Omental fat pad (tissue), 4 donors: Measurements from ENCODE around the gene JAG2. TPM values are rescaled to one million over a fixed set of nuclear protein-coding genes. Genes with fewer than 3 reads are reported as not detected.

ENCODE experiments used
- ATAC-seq: fragments of 150-250 bp; one replicate; pipeline ENCODE4 v1.9.1; 2016; ENCODE audit warnings: mild to moderate bottlenecking, moderate library complexity; ENCODE audit not compliant: low FRiP score
- DNase-seq: peaks from one replicate; pipeline ENCODE4 v3.0.0-alpha.2; 2019; ENCODE audit warnings: low spot score
- total RNA-seq, 4 donors: library from RNA; depleted of rRNA; stranded (reverse); fragments of >200 nt; gene quantifications; one replicate each; pipeline ENCODE4 v1.1.0, GENCODE V29; 2016
- TF ChIP-seq, protein P1 (sequence below), 3 donors: fragments of 450-650 bp; IDR thresholded peaks; one replicate each; pipeline ENCODE4 v1.5.1; 2016 to 2017; ENCODE audit warnings: antibody characterized with exemption in 3 of 3, mild to moderate bottlenecking in 3 of 3, moderate library complexity in 2 of 3

The JAG2 gene
- total RNA-seq, 4 donors from 2014 or later = 4.7 to 21.3 (median 8.3) TPM

DNA sequence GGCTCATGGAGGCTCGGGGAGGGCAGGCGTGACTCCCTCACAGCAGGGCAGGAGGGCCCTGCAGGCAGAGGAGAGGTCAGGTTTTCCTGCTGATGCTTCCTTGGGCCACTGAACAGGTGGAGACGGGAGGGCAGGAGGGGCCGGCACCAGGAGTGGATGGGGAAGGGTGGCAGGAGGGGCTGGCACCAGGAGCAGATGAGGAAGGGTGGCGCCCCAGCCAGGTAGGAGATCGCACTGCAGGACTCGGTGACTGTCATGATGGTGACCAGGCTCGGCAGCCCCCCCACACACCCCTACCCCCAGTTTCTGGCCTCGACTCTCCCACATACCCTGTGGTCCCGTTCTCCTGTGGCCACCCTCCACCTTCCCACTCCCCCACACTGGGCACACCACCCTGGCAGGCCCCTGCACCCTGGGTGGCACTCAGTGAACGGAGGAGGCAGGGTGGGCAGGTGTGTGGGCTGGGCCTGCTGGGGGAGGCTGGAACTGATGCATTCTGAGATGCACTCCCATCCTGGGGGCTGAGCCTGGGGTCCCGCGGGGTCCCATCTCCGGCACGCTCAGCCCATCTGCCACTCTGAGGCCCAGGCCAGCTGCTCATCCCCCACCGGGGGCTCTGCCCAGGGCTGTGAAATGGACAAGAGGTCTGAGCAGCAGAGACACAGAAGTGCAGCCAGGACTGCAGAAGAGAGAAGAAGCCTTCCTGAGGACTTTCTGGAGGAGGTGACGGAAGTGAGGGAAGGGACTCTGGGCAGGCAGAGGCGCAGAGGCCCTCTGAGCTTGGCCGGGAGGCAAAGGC lies 9.7 kb upstream of the JAG2 start:
- DNase-seq (no peak), ATAC-seq (no peak)
- TF ChIP-seq, protein P1, sequence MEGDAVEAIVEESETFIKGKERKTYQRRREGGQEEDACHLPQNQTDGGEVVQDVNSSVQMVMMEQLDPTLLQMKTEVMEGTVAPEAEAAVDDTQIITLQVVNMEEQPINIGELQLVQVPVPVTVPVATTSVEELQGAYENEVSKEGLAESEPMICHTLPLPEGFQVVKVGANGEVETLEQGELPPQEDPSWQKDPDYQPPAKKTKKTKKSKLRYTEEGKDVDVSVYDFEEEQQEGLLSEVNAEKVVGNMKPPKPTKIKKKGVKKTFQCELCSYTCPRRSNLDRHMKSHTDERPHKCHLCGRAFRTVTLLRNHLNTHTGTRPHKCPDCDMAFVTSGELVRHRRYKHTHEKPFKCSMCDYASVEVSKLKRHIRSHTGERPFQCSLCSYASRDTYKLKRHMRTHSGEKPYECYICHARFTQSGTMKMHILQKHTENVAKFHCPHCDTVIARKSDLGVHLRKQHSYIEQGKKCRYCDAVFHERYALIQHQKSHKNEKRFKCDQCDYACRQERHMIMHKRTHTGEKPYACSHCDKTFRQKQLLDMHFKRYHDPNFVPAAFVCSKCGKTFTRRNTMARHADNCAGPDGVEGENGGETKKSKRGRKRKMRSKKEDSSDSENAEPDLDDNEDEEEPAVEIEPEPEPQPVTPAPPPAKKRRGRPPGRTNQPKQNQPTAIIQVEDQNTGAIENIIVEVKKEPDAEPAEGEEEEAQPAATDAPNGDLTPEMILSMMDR (IDR thresholded peaks at IDR 0.05) = no peak

DNA sequence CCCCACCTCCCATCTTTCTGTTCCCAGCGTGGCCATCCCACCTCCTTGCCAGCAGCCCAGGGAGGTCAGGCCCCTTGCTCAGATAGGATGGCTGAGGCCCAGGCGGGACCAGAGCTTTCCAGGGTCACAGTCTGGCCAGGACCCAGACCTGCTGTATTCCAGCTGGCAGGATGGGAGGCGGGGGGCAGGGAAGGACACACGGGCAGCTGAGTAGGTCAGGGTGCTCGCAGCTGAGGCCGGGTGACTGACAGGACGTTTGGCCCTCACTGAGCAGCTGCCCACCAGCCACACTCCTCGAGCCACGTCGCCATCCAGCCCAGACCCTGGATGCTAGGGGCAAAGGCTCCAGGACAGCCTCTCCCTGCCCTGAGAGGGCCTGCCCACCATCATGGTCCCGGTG lies 8.5 kb upstream of the JAG2 start:
- ATAC-seq (no peak), DNase-seq (no peak)
- TF ChIP-seq, protein P1 (IDR thresholded peaks at IDR 0.05) = no peak

DNA sequence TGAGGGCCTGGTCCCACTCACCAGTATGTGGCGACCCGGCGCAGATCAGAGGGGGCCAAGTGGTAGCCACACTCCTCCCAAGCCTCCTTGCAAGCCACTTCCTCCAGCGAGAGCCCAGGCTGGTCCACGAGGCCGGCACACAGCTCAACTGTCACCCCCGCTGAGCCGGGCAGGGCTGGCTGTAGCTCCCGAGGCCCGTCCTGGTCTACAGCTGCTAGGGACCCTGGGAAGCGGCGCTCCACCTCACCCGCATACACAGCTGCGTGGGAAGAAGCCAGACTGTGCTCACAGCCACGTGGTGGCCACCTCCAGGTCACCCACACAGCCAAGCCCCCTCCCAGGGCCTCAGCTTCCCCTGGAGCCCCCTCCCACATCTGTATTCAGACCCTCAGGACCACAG lies 7.9 kb upstream of the JAG2 start:
- no peak for DNase-seq
- TF ChIP-seq, protein P1 (IDR thresholded peaks at IDR 0.05) = no peak
- ATAC-seq = no peak

DNA sequence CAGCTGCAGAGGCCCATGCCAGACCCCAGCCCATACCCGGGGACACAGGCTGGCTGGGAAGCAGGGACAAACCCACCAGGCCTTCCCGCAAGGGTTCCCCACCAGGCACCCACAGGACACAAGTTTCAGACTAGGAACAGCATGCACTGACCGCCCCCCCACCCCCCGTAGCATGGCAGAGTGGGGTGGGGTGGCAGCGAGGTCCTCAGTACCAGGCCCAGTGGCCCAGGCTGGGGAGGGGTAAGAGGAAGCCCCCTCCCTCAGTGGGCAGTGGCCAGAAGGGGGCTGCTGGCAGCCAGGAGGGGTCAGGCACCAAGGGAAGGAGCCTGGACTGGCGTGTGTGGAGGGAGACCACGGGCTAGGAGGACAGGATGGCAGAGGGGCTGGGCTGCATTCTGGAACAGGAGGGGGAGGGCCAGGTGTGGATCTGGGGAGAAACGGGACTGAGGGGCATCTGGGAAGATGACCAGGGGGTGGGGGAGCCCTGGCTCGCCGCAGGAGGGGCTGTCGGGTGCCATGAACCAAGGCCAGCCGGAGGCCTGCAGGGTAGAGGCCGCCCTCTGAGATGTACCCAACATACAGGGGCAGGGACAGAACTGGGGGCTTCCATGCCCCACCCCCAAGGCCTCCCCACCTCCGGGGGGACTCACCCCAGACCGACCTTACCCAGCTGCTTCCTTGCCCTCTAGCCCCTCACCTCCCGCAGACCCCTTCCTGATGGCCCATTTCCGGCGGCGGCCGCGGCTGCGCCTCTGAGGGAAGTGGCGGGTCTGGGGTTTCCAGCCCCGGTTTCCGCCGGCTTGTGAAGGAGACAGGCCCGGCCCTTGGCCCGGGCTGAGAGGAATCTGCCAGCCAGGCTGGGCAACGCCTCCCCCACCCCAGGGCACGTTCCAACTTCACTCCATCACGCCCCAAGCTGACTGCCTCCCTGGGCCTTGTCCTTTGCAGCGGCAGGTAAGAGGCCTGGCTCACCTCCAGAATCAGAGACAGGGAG lies 5.6 kb upstream of the JAG2 start:
- TF ChIP-seq, protein P1 (IDR thresholded peaks at IDR 0.05) = no peak
- no peak for ATAC-seq
- no peak for DNase-seq

DNA sequence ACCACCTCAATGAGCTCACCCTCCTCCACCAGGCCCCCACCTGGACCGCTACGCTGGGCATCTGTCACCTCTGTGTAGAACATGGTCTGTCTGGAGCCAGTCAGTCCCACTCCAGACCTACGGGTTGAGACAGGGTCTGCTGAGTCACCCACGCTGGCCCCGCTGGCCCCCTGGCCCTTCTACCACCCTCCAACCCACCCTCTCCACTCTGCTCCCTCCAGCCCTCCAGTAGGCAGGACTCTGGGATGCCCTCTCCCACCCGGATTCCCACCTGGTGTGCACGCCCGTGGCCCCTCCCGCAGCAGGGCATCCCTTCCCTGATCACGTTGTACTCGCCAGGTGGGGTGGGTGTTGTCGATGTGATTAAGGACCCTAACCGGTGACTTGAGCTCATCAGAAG lies 4.6 kb upstream of the JAG2 start:
- ATAC-seq (no peak), DNase-seq (no peak)
- TF ChIP-seq, protein P1 (IDR thresholded peaks at IDR 0.05) = no peak

DNA sequence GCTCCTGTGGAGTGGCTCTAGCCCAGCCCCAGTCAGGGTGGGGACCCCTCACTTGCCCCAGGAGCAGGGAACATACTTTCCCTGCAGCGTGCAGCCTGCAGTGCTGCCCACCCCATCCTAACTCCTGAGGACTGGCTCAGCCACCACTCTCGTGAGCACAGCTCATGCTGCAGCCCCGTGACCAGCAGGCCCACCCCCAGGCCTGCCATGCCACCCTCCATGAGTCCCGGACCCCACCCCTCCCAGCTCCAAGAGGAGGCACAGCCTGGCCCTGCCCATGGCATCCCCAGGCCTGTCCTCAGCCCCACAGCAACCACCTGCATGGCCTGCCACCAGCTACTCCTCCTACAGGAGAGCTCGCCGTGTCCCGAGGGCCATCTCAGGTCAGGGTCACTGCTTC lies 3.9 kb upstream of the JAG2 start:
- TF ChIP-seq, protein P1 (IDR thresholded peaks at IDR 0.05) = no peak
- ATAC-seq = no peak
- DNase-seq = no peak
